NCI-H774 (cell line): Measurements from ENCODE around the gene LMCD1.

Source experiments
- DNase-seq: peaks from one replicate; lab custom pipeline; 2025; lab: John Stamatoyannopoulos, UW

Gene LMCD1

GRCh38 chr3:8506571-8507061 is 5.0 kb downstream of the LMCD1 start:
- DNase-seq = no peak

DNA sequence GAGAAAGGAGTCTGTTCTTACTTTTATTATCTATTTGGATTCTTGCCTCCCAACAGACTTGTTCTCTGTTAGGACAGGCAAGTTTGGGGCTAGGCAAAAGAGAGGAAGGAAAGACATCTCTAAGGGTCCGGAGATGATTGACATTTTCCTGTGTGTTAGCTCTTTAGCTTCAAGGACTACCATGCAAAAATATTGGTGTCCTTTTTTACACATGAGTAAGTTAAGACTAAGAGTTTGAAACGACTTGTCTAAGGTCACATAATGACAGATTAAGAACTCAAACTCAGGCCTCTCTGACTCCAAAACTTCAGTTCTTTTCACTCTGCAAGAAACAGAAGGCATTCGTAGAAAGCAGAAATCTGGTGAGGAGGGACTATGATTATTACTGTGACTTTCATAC is 5.9 kb downstream of the LMCD1 start:
- DNase-seq = no peak

GRCh38 chr3:8509961-8510360 is 8.3 kb downstream of the LMCD1 start:
- no peak for DNase-seq

- no peak for DNase-seq
Observed at GRCh38 chr3:8512234-8512633, 10.6 kb downstream of the LMCD1 start.

DNA sequence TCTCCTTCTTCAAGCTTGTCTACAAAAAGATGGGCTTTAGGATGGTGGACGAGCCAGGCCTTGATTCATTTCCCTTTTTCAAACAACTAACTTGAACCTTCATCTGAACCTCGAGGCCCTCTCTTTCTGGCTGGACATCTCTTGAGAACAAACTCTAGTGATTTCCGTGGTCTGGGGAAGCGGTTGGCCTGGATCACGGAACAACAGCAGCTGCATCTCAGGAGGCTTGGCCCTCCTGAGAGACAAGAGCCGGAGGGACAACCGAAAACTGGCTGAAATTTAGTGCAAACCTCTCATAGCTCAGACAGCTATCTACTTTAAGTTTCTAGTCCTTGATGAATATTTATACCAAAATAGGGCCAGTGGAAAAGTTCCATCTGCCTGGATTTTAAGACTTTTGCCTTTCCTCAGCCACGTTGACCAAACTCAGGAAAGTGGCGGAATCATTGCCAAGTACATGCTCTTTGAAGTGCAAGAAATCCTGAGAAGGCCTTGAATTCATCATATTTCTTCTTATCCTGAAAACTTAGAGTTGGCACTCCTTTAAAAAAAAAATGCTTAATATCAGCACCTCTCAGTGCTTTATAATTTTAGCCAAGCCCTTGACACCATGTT is 14.5 kb downstream of the LMCD1 start:
- DNase-seq = no peak

GRCh38 chr3:8516783-8517182 is 15.2 kb downstream of the LMCD1 start:
- DNase-seq = no peak

- DNase-seq = no peak
Observed at GRCh38 chr3:8517487-8517886, 15.9 kb downstream of the LMCD1 start.

GRCh38 chr3:8518138-8518537 is 16.5 kb downstream of the LMCD1 start:
- no peak for DNase-seq

- DNase-seq = no peak
Observed at GRCh38 chr3:8519156-8519555, 17.5 kb downstream of the LMCD1 start.

- no peak for DNase-seq
Observed at GRCh38 chr3:8519774-8520448, 18.3 kb downstream of the LMCD1 start.

GRCh38 chr3:8520816-8521403 is 19.3 kb downstream of the LMCD1 start:
- DNase-seq = no peak

GRCh38 chr3:8523041-8523440 is 21.4 kb downstream of the LMCD1 start:
- no peak for DNase-seq

GRCh38 chr3:8524249-8524648 is 22.6 kb downstream of the LMCD1 start:
- DNase-seq = no peak

DNA sequence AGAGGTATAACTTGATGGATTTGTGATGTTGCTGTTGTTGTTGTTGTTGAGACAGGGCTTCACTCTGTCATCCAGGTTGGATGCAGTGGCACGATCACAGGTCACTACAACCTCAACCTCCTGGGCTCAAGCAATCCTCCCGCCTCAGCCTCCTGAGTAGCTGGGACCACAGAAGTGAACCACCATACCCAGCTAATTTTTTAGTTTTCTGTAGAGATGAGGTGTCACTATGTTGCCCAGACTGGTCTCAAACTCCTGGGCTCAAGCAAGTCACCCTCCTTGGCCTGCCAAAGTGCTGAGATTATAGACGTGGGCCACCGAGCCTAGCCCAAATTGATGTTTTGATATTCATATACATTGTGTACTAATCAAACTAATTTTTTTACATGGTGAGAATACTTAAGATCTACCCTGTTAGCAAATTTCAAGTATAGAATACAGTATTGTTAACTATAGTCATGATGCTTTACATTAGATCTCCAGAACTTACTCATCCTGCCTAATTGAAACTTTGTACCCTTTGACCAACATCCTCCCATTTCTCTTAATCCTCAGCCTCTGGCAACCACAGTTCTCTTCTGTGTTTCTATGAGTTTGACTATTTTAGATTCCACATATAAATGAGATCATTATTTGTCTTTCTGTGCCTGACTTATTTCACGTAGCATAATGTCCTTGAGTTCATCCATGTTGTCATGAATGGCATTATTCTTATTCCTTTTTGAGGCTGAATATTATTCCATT is 23.2 kb downstream of the LMCD1 start:
- no peak for DNase-seq

DNA sequence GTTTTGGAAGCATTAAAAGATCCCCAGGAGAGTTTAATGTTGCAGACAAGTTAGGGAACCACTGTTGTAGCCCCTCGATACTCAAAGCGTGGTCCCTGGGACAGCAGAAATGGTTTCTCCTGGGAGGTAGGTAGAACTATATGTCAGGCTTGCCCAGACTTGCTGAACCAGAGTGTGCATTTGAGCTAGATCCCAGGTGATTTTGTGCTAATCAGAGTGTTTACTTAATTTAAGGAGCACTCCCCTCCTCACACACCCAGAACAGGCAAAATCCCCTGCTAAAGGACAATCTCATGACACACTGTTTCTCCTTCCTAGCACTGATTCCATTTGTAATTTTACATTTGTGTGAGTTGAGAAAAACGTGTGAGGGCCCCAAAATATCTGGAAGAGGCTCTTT is 24.3 kb downstream of the LMCD1 start:
- DNase-seq = no peak

- no peak for DNase-seq
Observed at GRCh38 chr3:8529181-8529637, 27.6 kb downstream of the LMCD1 start.

DNA sequence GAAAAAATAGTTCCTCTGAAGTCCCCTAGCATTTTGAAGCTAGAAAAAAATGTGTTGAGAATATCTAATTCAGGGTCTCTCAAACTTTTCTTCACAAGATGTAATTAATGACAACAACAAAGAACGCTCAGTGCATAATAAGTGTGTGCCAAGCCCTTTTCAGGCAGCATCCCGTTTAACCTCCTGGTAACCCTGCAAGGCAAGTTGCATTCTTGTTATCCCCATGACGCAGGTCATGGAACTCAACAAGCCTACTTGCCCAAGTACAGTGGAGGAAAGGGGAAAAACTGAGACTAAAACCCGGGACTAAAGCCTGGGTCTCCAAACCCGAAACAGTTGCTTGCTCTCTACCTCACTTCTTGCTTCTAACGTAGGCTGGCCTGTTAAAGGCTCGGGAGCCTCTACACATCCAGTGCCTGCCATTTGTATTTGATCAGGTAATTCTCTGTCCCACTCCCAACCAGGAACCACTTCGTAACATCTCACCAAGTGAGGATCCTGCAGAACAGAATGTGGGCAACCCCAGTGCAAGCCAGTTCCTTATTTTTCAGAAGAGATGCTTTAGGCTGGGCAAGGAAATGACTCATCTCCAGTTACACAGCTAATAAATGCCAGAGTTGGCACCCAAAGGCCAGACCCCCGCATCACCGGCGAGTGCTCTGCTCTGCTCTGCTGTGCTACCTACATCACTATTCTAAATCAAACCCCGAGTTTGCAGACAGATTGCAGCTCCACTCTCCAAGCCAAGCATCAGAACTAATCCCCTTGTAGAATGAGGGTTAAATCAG is 28.3 kb downstream of the LMCD1 start:
- DNase-seq = no peak

DNA sequence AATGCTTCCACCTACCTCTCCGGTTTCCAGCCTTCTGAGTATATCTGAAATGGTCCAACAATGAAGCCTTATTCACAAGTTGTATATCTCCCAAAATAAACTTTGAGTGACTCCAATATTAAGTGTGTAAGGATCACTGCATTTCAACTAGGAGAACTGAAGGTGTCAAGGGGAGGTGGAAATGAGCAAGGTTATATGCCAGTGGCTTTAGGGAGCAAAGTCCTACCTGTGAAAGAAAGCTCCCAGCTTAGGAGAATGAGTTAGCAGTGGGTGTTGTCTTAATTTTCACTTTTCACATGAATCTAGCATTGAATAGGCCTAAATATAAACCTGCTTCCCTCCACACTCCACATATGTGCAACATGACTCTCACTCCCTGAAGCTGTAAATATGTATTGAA is 29.0 kb downstream of the LMCD1 start:
- no peak for DNase-seq

DNA sequence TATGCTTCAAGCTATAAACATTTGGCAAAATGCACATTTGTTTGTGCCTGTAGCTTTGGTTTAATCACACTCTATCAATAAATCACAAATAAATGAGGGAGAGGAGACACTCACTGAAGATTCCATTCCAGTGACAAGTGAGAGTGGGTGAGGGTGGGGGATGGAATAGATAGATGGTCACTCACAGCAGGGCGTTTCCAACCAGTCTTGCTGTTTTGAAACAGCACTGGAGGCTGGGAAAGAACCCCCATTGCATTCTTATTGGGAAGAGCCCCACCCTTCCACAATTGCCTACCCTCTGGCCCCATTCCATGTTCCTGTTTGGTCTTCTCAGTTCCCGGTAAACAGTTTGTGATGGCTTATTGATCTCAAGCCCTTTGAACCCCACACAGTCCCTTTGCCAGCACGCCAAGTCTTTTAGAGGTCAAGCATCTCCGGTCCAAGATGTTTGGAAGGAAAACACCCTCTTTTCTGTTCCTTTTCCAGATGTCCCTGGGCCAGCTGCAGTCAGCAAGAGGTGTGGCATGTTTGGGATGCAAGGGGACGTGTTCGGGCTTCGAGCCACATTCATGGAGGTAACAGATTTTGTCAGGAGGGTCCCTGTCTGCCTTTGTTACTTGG is 30.7 kb downstream of the LMCD1 start:
- no peak for DNase-seq

GRCh38 chr3:8536096-8537056 is 34.8 kb downstream of the LMCD1 start:
- DNase-seq = no peak
